Right ventricle myocardium inferior (tissue), 1 donor: ENCODE results near the gene LARGE1. TPM values are rescaled to one million over a fixed set of nuclear protein-coding genes. Genes with fewer than 3 reads are reported as not detected.

ENCODE experiments used
- ATAC-seq: fragments of 200-7000 bp; cut with Tn5 transposase; one replicate; pipeline ENCODE4 v1.9.1; 2020; ENCODE audit warnings: mild to moderate bottlenecking, moderate library complexity
- DNase-seq: peaks from one replicate; pipeline ENCODE4 v3.0.0; 2021; ENCODE audit errors: missing footprints
- intact Hi-C: fragments of 100-400 bp; cut with DNase I; formaldehyde crosslinking; loops from one replicate; pipeline ENCODE4 v1.11.0; 2022
- total RNA-seq: library from RNA; stranded (reverse); fragmentation: NEBNext Ultra II Directional; extraction: Animal tissue kit (Norgen Biotek cat#: 25700); gene quantifications from one replicate; pipeline ENCODE4 v1.2.1, GENCODE V29; 2021
- donor health status: DM: no; HTN: yes; CAD: no; lungs with severe emphysema.

LARGE1 gene
- total RNA-seq, 1 donor from 2014 or later: 152 TPM

DNA sequence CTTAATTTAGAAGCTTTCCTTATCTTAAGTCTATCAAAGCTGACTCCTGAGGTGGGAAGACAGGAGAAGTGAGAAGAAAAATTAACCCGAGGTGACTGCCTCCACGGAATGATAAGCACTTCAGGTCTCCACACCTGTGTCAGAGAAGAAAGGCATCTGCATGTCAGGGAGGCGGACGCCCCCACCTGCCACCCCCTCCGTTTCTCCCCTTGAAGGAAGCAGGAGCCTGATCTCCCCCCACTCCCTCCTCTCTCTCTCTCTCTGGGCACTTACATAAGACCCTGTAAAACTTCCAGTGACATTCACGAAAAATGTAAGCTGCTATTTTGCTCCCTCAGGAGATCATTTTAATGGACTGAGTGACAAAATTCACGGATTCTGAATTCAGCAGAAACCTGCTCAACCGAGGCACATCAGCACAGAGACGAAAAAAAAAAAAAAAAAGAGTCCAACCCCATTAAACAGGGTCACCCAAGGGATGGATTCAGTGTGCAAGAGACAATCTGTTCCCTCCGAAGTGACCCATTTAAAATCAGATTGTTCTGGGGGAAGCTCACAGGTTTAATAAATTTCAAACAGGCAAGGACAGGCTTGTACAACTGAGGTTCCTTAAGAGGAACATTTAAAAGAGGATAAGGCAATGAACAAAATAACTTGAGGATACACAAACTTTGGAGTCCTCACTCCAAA lies 1.5 kb downstream of the LARGE1 start:
- intact Hi-C loops: no loop called here
- DNase-seq (no peak), ATAC-seq (no peak)

- ATAC-seq (no peak), DNase-seq (no peak)
- intact Hi-C loops: no loop called here
Observed at GRCh38 chr22:33917744-33918406, 2.4 kb downstream of the LARGE1 start.

GRCh38 chr22:33914699-33915098 lies 5.6 kb downstream of the LARGE1 start:
- DNase-seq (no peak), ATAC-seq (no peak)
- intact Hi-C loops: no loop called here

DNA sequence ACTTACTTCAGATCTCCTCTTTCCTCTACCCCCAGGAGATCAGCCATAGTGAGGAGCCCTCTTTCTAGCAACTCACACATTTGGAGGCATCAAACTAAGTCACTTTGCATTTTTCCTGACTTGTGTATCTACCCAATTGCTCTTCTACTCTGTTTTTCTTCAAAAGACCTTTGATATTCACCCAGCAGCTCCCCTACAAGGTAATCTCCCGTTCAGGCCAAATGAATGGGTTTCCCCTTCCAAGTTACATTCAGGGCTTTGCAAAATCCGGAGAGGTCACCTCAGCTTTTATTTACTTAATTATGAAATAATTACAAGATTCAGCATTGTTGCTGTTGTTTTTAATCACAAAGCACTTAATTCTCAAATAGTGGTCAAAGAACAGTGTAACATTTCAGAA lies 6.1 kb downstream of the LARGE1 start:
- ATAC-seq (no peak), DNase-seq (no peak)
- intact Hi-C loops: no loop called here

DNA sequence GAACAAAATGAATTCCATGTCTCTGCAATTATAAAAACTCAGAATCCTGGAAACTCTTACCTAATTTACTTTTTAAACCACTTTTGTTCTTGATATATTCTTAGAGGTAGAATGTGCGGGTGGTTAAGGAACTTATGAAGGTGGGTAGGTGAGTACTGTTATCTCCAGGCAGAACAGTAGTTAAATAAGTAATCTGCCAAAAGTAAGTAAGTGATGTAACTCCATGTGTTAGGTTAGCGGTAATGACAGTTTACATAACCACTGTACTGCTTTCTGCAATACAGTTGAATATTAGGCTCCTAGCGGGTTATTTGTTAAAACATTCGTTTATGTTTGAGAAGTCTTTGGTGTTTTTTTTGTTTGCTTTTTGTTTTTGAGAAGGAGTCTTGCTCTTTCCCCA lies 7.1 kb downstream of the LARGE1 start:
- DNase-seq (no peak), ATAC-seq (no peak)
- intact Hi-C loops: no loop called here

- DNase-seq (no peak), ATAC-seq (no peak)
- intact Hi-C loops: no loop called here
Observed at GRCh38 chr22:33909911-33910310, 10.4 kb downstream of the LARGE1 start.

GRCh38 chr22:33909075-33909458 lies 11.2 kb downstream of the LARGE1 start:
- intact Hi-C loops: no loop called here
- no peak for DNase-seq

DNA sequence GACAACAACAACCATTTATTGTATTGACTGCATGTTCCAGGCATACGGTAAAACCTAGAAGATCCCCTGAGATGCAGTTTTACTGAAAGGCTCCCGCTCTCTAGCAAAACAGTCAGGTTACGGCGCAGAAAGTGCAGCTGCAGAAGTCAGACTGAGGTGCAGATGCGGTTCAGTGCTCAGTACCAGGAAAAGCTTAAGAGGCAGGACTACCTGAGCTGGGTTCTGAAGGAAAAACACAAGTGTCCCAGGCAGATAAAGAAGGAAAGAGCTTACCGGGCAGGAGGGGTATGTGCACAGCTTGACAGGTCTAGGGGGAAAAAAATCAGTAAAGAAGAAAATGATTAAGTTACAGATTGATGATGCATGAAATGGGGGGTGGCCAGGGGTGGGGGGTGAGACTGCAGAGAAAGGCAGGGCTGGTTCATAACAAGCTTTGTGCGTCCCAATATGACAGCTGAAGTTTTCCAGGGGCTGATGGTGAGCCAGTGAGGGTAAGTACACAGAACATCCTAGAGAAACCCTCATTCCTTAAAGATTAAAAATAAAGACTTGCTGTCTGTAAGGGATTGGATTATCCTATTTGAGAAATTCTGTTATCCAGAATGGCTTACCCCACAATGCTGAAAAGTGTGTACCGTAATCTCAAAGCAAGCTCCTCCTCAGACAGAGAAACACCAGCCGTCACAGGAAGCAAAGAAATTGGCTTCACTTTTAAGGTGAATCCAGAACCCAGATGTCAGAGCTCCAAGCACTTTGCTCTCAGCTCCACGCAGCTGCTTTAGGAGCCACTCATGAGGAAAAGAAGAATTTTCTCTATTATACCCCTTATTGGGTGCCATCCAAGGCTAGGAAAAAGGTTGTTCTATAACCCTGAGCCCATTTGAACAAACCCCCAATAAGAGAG lies 11.9 kb downstream of the LARGE1 start:
- ATAC-seq: no peak
- intact Hi-C loops: no loop called here

More at GRCh38 chr22:33909075-33909458, 11.2 kb downstream of the LARGE1 start:
- peak; percentile 23 for ATAC-seq

GRCh38 chr22:33906954-33907353 lies 13.3 kb downstream of the LARGE1 start:
- no peak for ATAC-seq
- intact Hi-C loops: no loop called here
- no peak for DNase-seq

More for the DNA sequence above, 11.9 kb downstream of the LARGE1 start:
- no peak for DNase-seq

DNA sequence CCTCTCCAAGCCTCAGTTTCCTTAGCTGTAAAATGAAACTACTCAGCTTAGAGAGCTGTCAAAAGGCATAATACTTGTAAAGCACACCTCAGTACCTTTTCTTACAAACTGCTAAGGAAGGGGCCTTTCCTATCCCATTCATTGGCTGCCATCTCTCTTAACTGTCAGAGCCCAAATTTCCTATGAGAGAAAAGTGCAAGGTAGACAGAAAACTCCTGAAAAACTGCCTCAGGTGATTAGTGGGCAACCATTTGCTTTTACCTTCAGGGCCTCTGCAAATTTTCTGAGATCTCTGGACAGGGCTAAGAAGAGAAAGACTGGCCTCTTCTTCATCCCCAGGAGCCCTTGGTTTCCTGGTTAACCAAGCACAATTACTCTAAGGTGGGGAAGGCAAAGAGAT lies 13.8 kb downstream of the LARGE1 start:
- ATAC-seq (no peak), DNase-seq (no peak)
- intact Hi-C loops: no loop called here

- intact Hi-C loops: no loop called here
- ATAC-seq (no peak), DNase-seq (no peak)
Observed at GRCh38 chr22:33903012-33903411, 17.3 kb downstream of the LARGE1 start.

DNA sequence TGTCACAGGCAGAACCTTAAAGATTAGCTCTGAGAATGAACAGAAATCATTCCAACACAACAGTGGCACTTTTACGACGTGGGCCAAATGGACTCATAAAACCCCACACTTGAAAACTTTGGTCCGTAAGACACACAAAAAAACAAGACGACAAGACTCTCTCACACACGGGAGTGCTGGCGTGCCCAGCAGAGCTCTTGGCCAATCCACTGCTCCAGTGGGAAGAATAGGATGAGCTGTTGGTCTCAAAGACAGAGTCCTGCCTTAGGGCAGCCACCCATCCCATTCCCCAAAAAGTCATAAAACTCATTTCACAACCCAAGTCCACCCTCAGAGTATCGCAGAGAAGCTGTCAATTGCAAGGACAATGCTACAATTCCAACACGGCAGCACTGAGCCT lies 18.2 kb downstream of the LARGE1 start:
- intact Hi-C loops: no loop called here
- no peak for ATAC-seq
- DNase-seq: no peak

DNA sequence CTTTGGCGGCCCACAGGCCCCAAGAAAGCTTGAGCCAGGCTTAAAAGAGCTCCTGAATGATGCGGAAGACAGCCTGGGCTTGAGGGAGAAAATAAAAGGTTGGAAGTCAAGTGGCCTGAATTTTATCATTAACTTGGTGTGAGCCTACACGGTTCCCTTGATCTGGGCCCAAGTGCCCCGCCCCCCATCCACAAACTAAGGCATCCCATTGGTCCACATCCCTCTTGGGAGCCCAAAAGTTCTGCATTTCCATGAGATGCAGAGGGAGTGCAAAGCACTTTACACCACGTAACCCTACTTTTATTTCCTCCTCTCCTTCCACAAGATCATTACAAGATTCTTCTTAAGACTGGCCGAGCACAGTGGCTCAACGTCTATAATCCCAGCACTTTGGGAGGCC lies 22.2 kb downstream of the LARGE1 start:
- no peak for ATAC-seq
- DNase-seq: no peak
- intact Hi-C loops: no loop called here

GRCh38 chr22:33897448-33897835 lies 22.8 kb downstream of the LARGE1 start:
- peak; percentile 65 for ATAC-seq
- intact Hi-C loops: no loop called here
- DNase-seq: no peak

- intact Hi-C loops: no loop called here
- ATAC-seq (peak; percentile 26), DNase-seq (no peak)
Observed at GRCh38 chr22:33896575-33897447, 23.5 kb downstream of the LARGE1 start.

DNA sequence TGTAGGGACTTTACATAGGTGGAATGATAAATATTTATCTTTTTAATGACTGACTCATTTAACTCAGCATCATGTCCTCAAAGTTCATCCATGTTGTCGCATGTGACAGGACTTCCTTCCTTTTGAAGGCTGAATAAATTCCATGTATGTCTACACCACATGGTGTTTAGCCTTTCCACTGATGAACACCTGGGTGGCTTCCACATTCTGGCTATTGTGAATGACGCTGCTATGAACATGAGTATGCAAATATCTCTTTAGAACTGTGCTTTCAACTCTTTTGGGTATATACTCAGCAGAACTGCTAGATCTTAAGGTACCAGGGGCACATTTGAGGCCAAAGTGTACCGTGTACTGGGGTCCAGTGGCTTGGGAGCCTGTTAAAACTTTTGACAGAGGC lies 24.1 kb downstream of the LARGE1 start:
- no peak for DNase-seq
- no peak for ATAC-seq
- intact Hi-C loops: no loop called here

DNA sequence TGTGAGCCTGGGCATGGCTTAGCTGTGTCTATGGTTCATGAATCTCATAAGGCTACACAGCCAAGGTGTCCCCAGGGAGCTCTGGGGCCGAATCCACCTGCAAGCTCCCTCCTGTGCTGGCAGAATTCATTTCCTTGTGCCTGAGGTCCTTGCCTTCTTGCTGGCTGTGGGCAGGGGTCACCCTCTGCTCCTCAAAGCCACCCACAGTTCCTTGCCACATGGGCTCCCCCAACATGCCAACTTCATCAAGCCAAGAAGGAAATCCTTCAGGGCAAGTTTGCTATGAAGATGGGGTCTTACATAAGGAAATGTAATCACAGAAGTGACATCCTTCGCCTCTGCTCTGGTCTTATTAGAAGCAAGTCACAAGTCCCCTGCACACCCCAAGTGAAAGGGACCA lies 24.8 kb downstream of the LARGE1 start:
- no peak for DNase-seq
- intact Hi-C loops: no loop called here

GRCh38 chr22:33894515-33894914 lies 25.8 kb downstream of the LARGE1 start:
- ATAC-seq: no peak
- intact Hi-C loops: no loop called here
- DNase-seq: no peak

More for the DNA sequence above, 24.8 kb downstream of the LARGE1 start:
- ATAC-seq: no peak

DNA sequence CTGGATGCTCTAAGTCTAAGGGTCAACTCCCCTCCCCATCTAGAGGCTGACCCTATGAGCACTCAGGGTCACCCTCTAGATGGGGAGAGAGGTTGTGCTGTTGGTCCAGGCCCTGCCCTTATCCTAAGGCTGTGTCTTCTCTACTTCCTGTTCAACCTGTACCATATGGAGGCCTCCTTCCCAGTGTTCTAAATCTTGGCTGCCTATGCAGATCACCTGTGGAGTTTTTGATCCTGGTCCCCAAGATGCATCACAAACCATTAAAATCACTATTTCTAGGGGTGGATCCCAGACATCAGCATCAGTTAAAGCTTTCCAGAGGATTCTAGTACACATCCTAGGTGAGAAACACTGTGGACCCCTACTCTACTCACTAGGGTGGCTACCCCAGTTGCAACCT lies 26.2 kb downstream of the LARGE1 start:
- ATAC-seq (no peak), DNase-seq (no peak)
- intact Hi-C loops: no loop called here
